Stimulated activated naive CD8-positive, alpha-beta T cell treated with anti-CD3 and anti-CD28 coated beads, Interleukin-15, Interleukin-2, amounts not matched to agents 100 U/mL and 50 U/mL, for 24 hours (primary cell): ENCODE measurements around the gene SEC11C.
A peak's percentile ranks its signal among the peaks of the same experiment; 100 is the strongest.
"Not testable (repeated sequence)": the region's sequence is repeated elsewhere in the genome, so short reads cannot be mapped to it uniquely, and the experiment has no call there.

ENCODE experiments used
- ATAC-seq: fragments of 150-1000 bp; cut with Tn5 transposase; one replicate; pipeline ENCODE4 v1.10.0; 2021
- DNase-seq: peaks from one replicate; pipeline ENCODE4 v3.0.0; 2021

Gene SEC11C

GRCh38 chr18:59139615-59140301 lies at the start of gene SEC11C:
Gene SEC11C, plus strand, starts transcription at chr18:59139884. Its CDS starts 65 bp downstream, at chr18:59139949.
- ATAC-seq (peak; percentile 94), DNase-seq (peak; percentile 93)

GRCh38 chr18:59090966-59091603 lies 48.6 kb upstream of the SEC11C start:
- DNase-seq (no peak), ATAC-seq (no peak)

- no peak for ATAC-seq
- DNase-seq, result no peak
Observed at GRCh38 chr18:59093668-59094067, 46.0 kb upstream of the SEC11C start.

- ATAC-seq, result no peak
Observed at GRCh38 chr18:59094569-59094968, 45.1 kb upstream of the SEC11C start.

GRCh38 chr18:59096098-59096789 lies 43.4 kb upstream of the SEC11C start:
- ATAC-seq (no peak), DNase-seq (no peak)

More at GRCh38 chr18:59094569-59094968, 45.1 kb upstream of the SEC11C start:
- no peak for DNase-seq

- DNase-seq, result no peak
- ATAC-seq, result no peak
Observed at GRCh38 chr18:59101830-59102414, 37.8 kb upstream of the SEC11C start.

GRCh38 chr18:59109375-59109774 lies 30.3 kb upstream of the SEC11C start:
- no peak for DNase-seq
- no peak for ATAC-seq

- DNase-seq, result no peak
- ATAC-seq, result no peak
Observed at GRCh38 chr18:59114160-59114559, 25.5 kb upstream of the SEC11C start.

- DNase-seq (no peak), ATAC-seq (peak; percentile 90)
Observed at GRCh38 chr18:59123588-59124369, 15.9 kb upstream of the SEC11C start.

- no peak for ATAC-seq
Observed at GRCh38 chr18:59124370-59124704, 15.3 kb upstream of the SEC11C start.

GRCh38 chr18:59127047-59127446 lies 12.6 kb upstream of the SEC11C start:
- no peak for DNase-seq
- no peak for ATAC-seq

More at GRCh38 chr18:59124370-59124704, 15.3 kb upstream of the SEC11C start:
- no peak for DNase-seq

GRCh38 chr18:59129951-59130703 lies 9.6 kb upstream of the SEC11C start:
- ATAC-seq (no peak), DNase-seq (no peak)

- ATAC-seq (no peak), DNase-seq (no peak)
Observed at GRCh38 chr18:59132810-59133465, 6.7 kb upstream of the SEC11C start.

GRCh38 chr18:59139291-59139614 lies 431 bp upstream of the SEC11C start:
- ATAC-seq, result peak; percentile 82
- DNase-seq, result peak; percentile 92

- DNase-seq, result no peak
- no peak for ATAC-seq
Observed at GRCh38 chr18:59140302-59140885, 710 bp downstream of the SEC11C start.

- DNase-seq (no peak), ATAC-seq (no peak)
Observed at GRCh38 chr18:59141294-59142068, 1.8 kb downstream of the SEC11C start.

- DNase-seq (no peak), ATAC-seq (no peak)
Observed at GRCh38 chr18:59142274-59142673, 2.6 kb downstream of the SEC11C start.

GRCh38 chr18:59142800-59143416 lies 3.2 kb downstream of the SEC11C start:
- not testable (repeated sequence) for DNase-seq, ATAC-seq

GRCh38 chr18:59143441-59143840 lies 3.8 kb downstream of the SEC11C start:
- no peak for DNase-seq
- no peak for ATAC-seq
